H1 (cell line): ENCODE data around the gene KCNK7. TPM values are rescaled to one million over a fixed set of nuclear protein-coding genes. Genes with fewer than 3 reads are reported as not detected.

Experiments used
- CTCF ChIA-PET: fragments of 300-600 bp; sonication (Branson Sonifier 250); formaldehyde crosslinking; loops from one replicate; lab custom pipeline; 2021; ENCODE audit not compliant: partially characterized antibody; lab: Charles Lee
- POLR2A ChIA-PET: fragments of 300-600 bp; sonication (Branson Sonifier 250); formaldehyde crosslinking; loops from one replicate; lab custom pipeline; 2021; ENCODE audit warnings: inconsistent platforms; ENCODE audit not compliant: partially characterized antibody; lab: Charles Lee
- DNase-seq, 2 experiments: peaks; one replicate each; pipeline versions ENCODE4 v3.0.0 to v3.0.0-alpha.2; 2010 to 2022; ENCODE audit warnings: low spot score in 2 of 2, low read depth in 1 of 2, mixed read lengths in 1 of 2
- FAIRE-seq: peaks from 2 replicates; lab custom pipeline; 2011; peaks lifted over from hg19 to GRCh38; lab: Jason Lieb, UNC
- H2AFZ ChIP-seq: 2 replicates; pipeline ENCODE4 v1.8.1; 2012; ENCODE audit warnings: low read length, inconsistent platforms
- H2AK5ac ChIP-seq: 2 replicates; pipeline ENCODE4 v1.6.1; 2013; ENCODE audit warnings: low read depth, low read length
- H2BK120ac ChIP-seq: replicated peaks from 2 replicates; pipeline ENCODE3; 2013; ENCODE audit warnings: low read depth, low read length, inconsistent platforms
- H2BK12ac ChIP-seq: 2 replicates; pipeline ENCODE4 v1.6.1; 2013; ENCODE audit warnings: low read depth, low read length
- H2BK15ac ChIP-seq: 2 replicates; pipeline ENCODE4 v1.6.1; 2013; ENCODE audit warnings: low read length
- H2BK20ac ChIP-seq: 2 replicates; pipeline ENCODE4 v1.6.1; 2013; ENCODE audit warnings: low read length
- H2BK5ac ChIP-seq: 2 replicates; pipeline ENCODE4 v1.6.1; 2013; ENCODE audit warnings: low read depth, low read length
- H3K14ac ChIP-seq: 2 replicates; pipeline ENCODE4 v1.6.1; 2013; ENCODE audit warnings: inconsistent platforms; ENCODE audit not compliant: insufficient read length
- H3K18ac ChIP-seq: 2 replicates; pipeline ENCODE4 v1.6.1; 2013; ENCODE audit warnings: low read length; ENCODE audit errors: extremely low read depth
- H3K23ac ChIP-seq: 2 replicates; pipeline ENCODE4 v1.6.1; 2013; ENCODE audit warnings: inconsistent platforms; ENCODE audit not compliant: insufficient read length
- H3K23me2 ChIP-seq: 2 replicates; pipeline ENCODE4 v1.6.1; 2013; ENCODE audit warnings: low read depth, low read length
- H3K27ac ChIP-seq: 2 replicates; pipeline ENCODE4 v1.6.1; 2011; ENCODE audit warnings: low read depth, low read length, inconsistent platforms
- H3K27me3 ChIP-seq, 4 experiments: replicated peaks in 1 of 4; 1 replicate in 1 of 4; 2 replicates in 3 of 4; pipeline versions ENCODE4 v1.6.1 to v1.8.1; 2011 to 2013; ENCODE audit warnings: low read length in 3 of 4, mild to moderate bottlenecking in 3 of 4, inconsistent platforms in 2 of 4, mixed read lengths in 2 of 4, moderate library complexity in 1 of 4; ENCODE audit not compliant: control insufficient read depth in 3 of 4, insufficient read depth in 3 of 4; ENCODE audit errors: extremely low read depth in 1 of 4
- H3K36me3 ChIP-seq, 4 experiments: 2 replicates each; pipeline versions ENCODE4 v1.6.1 to v1.8.1; 2011 to 2013; ENCODE audit warnings: mild to moderate bottlenecking in 4 of 4, low read length in 3 of 4, moderate library complexity in 2 of 4, control low read depth in 1 of 4, inconsistent platforms in 1 of 4; ENCODE audit not compliant: insufficient read depth in 4 of 4, control insufficient read depth in 2 of 4
- H3K4ac ChIP-seq: replicated peaks from 2 replicates; pipeline ENCODE3; 2013; ENCODE audit warnings: low read length, low read depth, mixed read lengths, inconsistent platforms; ENCODE audit not compliant: insufficient read length
- H3K4me1 ChIP-seq, 4 experiments: replicated peaks in 1 of 4; 1 replicate in 1 of 4; 2 replicates in 3 of 4; pipeline versions ENCODE4 v1.6.1 to v1.8.1; 2011 to 2013; ENCODE audit warnings: low read length in 3 of 4, inconsistent platforms in 2 of 4, mixed read lengths in 1 of 4; ENCODE audit not compliant: insufficient read depth in 4 of 4, control insufficient read depth in 3 of 4
- H3K4me2 ChIP-seq, 2 experiments: 2 replicates each; pipeline versions ENCODE4 v1.6.1 to v1.8.1; 2011 to 2013; ENCODE audit warnings: low read depth in 2 of 2, low read length in 2 of 2, control low read depth in 1 of 2, inconsistent platforms in 1 of 2, mild to moderate bottlenecking in 1 of 2; ENCODE audit not compliant: insufficient read depth in 1 of 2
- H3K4me3 ChIP-seq, 4 experiments: fragments of 200-600, 300-600 bp in 1 of 4; sonication (generic), shearing (Covaris generic), sonication (Bioruptor Twin) in 1 of 4; 2 replicates each; pipeline versions ENCODE4 v1.5.1 to v1.8.1; 2011 to 2016; ENCODE audit warnings: low read length in 4 of 4, low read depth in 3 of 4, control low read depth in 2 of 4, inconsistent platforms in 2 of 4, mild to moderate bottlenecking in 2 of 4, mixed read lengths in 1 of 4, moderate library complexity in 1 of 4; ENCODE audit not compliant: insufficient read depth in 2 of 4; ENCODE audit errors: extremely low read depth in 1 of 4
- H3K56ac ChIP-seq: replicated peaks from 2 replicates; pipeline ENCODE3; 2013; ENCODE audit warnings: low read depth, mild to moderate bottlenecking, mixed read lengths, low read length, inconsistent platforms; ENCODE audit not compliant: insufficient read length
- H3K79me1 ChIP-seq: 2 replicates; pipeline ENCODE4 v1.6.1; 2013; ENCODE audit warnings: low read depth, low read length, control low read depth
- H3K79me2 ChIP-seq, 2 experiments: 2 replicates each; pipeline versions ENCODE4 v1.6.1 to v1.8.1; 2012 to 2013; ENCODE audit warnings: low read length in 2 of 2, mild to moderate bottlenecking in 2 of 2, inconsistent platforms in 1 of 2; ENCODE audit not compliant: insufficient read depth in 2 of 2, control insufficient read depth in 1 of 2
- H3K9ac ChIP-seq, 4 experiments: replicated peaks in 1 of 4; 1 replicate in 1 of 4; 2 replicates in 3 of 4; pipeline versions ENCODE4 v1.6.1 to v1.8.1; 2011 to 2013; ENCODE audit warnings: low read depth in 3 of 4, low read length in 3 of 4, control low read depth in 2 of 4, mild to moderate bottlenecking in 2 of 4, moderate library complexity in 2 of 4, inconsistent platforms in 1 of 4; ENCODE audit errors: extremely low read depth in 1 of 4
- H3K9me3 ChIP-seq, 2 experiments: 2 replicates each; pipeline versions ENCODE4 v1.6.1 to v1.8.1; 2012 to 2013; ENCODE audit warnings: mild to moderate bottlenecking in 2 of 2, moderate library complexity in 2 of 2, control low read depth in 1 of 2, inconsistent platforms in 1 of 2, low read depth in 1 of 2, low read length in 1 of 2, mixed read lengths in 1 of 2; ENCODE audit not compliant: insufficient read depth in 2 of 2
- H4K20me1 ChIP-seq, 2 experiments: replicated peaks in 1 of 2; 2 replicates each; pipeline versions ENCODE3 to v1.8.1; 2011 to 2013; ENCODE audit warnings: inconsistent platforms in 2 of 2, low read length in 2 of 2, mild to moderate bottlenecking in 1 of 2; ENCODE audit not compliant: insufficient read depth in 2 of 2, control insufficient read depth in 1 of 2
- H4K5ac ChIP-seq: 2 replicates; pipeline ENCODE4 v1.6.1; 2013; ENCODE audit warnings: low read length, low read depth, mixed read lengths, inconsistent platforms; ENCODE audit not compliant: insufficient read length
- H4K8ac ChIP-seq: 2 replicates; pipeline ENCODE4 v1.8.0; 2013; ENCODE audit warnings: mild to moderate bottlenecking, moderate library complexity, low read length, inconsistent platforms; ENCODE audit not compliant: insufficient read depth; ENCODE audit errors: extremely low read depth
- H4K91ac ChIP-seq: replicated peaks from 2 replicates; pipeline ENCODE3; 2013; ENCODE audit warnings: low read length, mixed read lengths, inconsistent platforms; ENCODE audit not compliant: insufficient read length
- BACH1 ChIP-seq: IDR thresholded peaks from 2 replicates; pipeline ENCODE4 v1.6.1; 2012; ENCODE audit warnings: low read length, improper control_type of control experiment
- E2F6 ChIP-seq: IDR thresholded peaks from 2 replicates; pipeline ENCODE4 v1.6.1; 2012; ENCODE audit warnings: inconsistent platforms
- EZH2 ChIP-seq: fragments of 200-600 bp; sonication (generic); IDR thresholded peaks from 2 replicates; pipeline ENCODE4 v1.7.1; 2012; ENCODE audit warnings: low read depth, mild to moderate bottlenecking, moderate library complexity, low read length, inconsistent platforms; ENCODE audit not compliant: severe bottlenecking
- FOSL1 ChIP-seq: IDR thresholded peaks from 2 replicates; pipeline ENCODE4 v1.6.1; 2011; ENCODE audit warnings: mild to moderate bottlenecking, low read depth, low read length, moderate library complexity; ENCODE audit not compliant: insufficient read depth
- GTF2F1 ChIP-seq: IDR thresholded peaks from 2 replicates; pipeline ENCODE4 v1.6.1; 2012; ENCODE audit warnings: low read depth, low read length, improper control_type of control experiment, borderline replicate concordance
- HDAC6 ChIP-seq: IDR thresholded peaks from one replicate; pipeline ENCODE4 v1.7.1; 2012; ENCODE audit warnings: low read depth, mild to moderate bottlenecking, inconsistent platforms, low read length, moderate library complexity
- KDM1A ChIP-seq: fragments of 200-600, 300-600 bp; sonication (generic); IDR thresholded peaks from 2 replicates; pipeline ENCODE4 v1.7.1; 2016; ENCODE audit warnings: mild to moderate bottlenecking, low read length, borderline replicate concordance
- PHF8 ChIP-seq: fragments of 200-600 bp; sonication (generic); conservative IDR thresholded peaks from 2 replicates; pipeline ENCODE4 v1.7.1; 2012; ENCODE audit warnings: low read depth, mild to moderate bottlenecking, inconsistent platforms, low read length, moderate library complexity
- SIX5 ChIP-seq: IDR thresholded peaks from 2 replicates; pipeline ENCODE4 v1.6.1; 2011; ENCODE audit warnings: mild to moderate bottlenecking, low read depth, low read length
- SUZ12 ChIP-seq: fragments of 200-600 bp; sonication (generic); IDR thresholded peaks from 2 replicates; pipeline ENCODE4 v1.6.1; 2012; ENCODE audit warnings: mild to moderate bottlenecking, inconsistent platforms, low read length, moderate library complexity, mixed read lengths
- TAF1 ChIP-seq: IDR thresholded peaks from 2 replicates; pipeline ENCODE4 v1.6.1; 2011; ENCODE audit warnings: mild to moderate bottlenecking, low read depth, low read length
- TBP ChIP-seq: IDR thresholded peaks from 2 replicates; pipeline ENCODE4 v1.6.1; 2011; ENCODE audit warnings: low read depth, low read length, improper control_type of control experiment
- TCF12 ChIP-seq: IDR thresholded peaks from 2 replicates; pipeline ENCODE4 v1.6.1; 2011; ENCODE audit warnings: low read depth, mild to moderate bottlenecking, low read length
- WGBS, 2 experiments: shearing (Covaris generic) in 1 of 2; methylation state at CpG; one replicate each; pipeline versions ENCODE4 v1.1.6 to v1.1.7; 2013 to 2015; ENCODE audit warnings: low lambda C conversion rate in 2 of 2, mixed read lengths in 2 of 2, inconsistent platforms in 1 of 2, low coverage in 1 of 2, missing lambda C conversion rate in 1 of 2; ENCODE audit not compliant: insufficient replicate concordance in 2 of 2, insufficient coverage in 1 of 2, insufficient read length in 1 of 2; ENCODE audit errors: extremely low coverage in 1 of 2, missing lambda C conversion rate in 1 of 2; 5-methylcytosine and 5-hydroxymethylcytosine counted together
- polyA plus RNA-seq, 7 experiments: library from polyadenylated mRNA; depleted of rRNA in 3 of 7; stranded (reverse) in 5 of 7; unstranded in 2 of 7; fragments of >200 nt in 5 of 7; fragments of 200-250 nt in 2 of 7; gene quantifications; 1 replicate in 5 of 7; 2 replicates in 1 of 7; 4 replicates in 1 of 7; pipeline versions ENCODE4 v1.2.1 to v1.2.3, GENCODE V29; 2011 to 2013; ENCODE audit warnings: missing spikeins in 2 of 7, mixed read lengths in 2 of 7
- total RNA-seq: library from RNA; stranded (reverse); fragmentation: NEBNext Ultra II Directional; extraction: Animal tissue kit (Norgen Biotek cat#: 25700); gene quantifications from 2 replicates; pipeline ENCODE4 v1.2.1, GENCODE V29; 2021

KCNK7 gene
- total and polyA plus RNA-seq, 2 of the 8 experiments (the other 6 are each of a cell fraction or from before 2014, with no cell fraction given) = 0.74 to 1.0 TPM

- WGBS, 2 experiments = 91% methylated on average over 11 of the region's 11 CpGs; no CpG with 5 or more reads in 1 of the 2 experiments
- no peak for FAIRE-seq
Observed at GRCh38 chr11:65634440-65634839, 38.8 kb upstream of the KCNK7 start.

More at GRCh38 chr11:65634440-65634839, 38.8 kb upstream of the KCNK7 start:
- Histone ChIP-seq H2BK15ac (no peak overlapping the region), H4K20me1 (peaks cover 0 to 13% of the 10 kb centered on the region in 2 experiments), H3K23ac (no peak overlapping the region), H4K8ac (no peak overlapping the region), H3K56ac (no peak overlapping the region), H4K91ac (no peak overlapping the region), H3K23me2 (peaks cover 3% of the 10 kb centered on the region; the same call in 1 of the 2 replicates), H3K4me2 (no peak overlapping the region), H3K79me2 (no peaks in the 10 kb centered on the region), H2BK5ac (no peak overlapping the region), H3K36me3 (peaks cover 4 to 44% (median 29%) of the 10 kb centered on the region in 4 experiments; a peak in 7 of 8 replicates), H3K18ac (no peak overlapping the region), H3K14ac (no peak overlapping the region), H2BK12ac (no peak overlapping the region), H2AFZ (no peak overlapping the region), H4K5ac (no peak overlapping the region), H2BK120ac (no peak overlapping the region), H2BK20ac (no peak overlapping the region), H2AK5ac (no peak overlapping the region), H3K4ac (no peak overlapping the region), H3K4me1 (peaks cover 3 to 15% (median 8%) of the 10 kb centered on the region in 4 experiments), H3K9me3 (no peaks in the 10 kb centered on the region), H3K27me3 (no peaks in the 10 kb centered on the region), H3K27ac (no peak overlapping the region), H3K9ac (no peak overlapping the region), H3K4me3 (no peak overlapping the region), H3K79me1 (peaks cover 4% of the 10 kb centered on the region; the same call in 1 of the 2 replicates)
- TF ChIP-seq E2F6 (no peak), TBP (no peak), EZH2 (no peak), HDAC6 (no peak), FOSL1 (no peak), TCF12 (no peak), KDM1A (no peak), BACH1 (no peak), PHF8 (no peak), GTF2F1 (no peak), SUZ12 (no peak), SIX5 (no peak), TAF1 (no peak)
- ChIA-PET CTCF (interaction anchor here (1.6 to 2.4 kb wide), 2 partner anchors 9 to 25 kb away, joined by 3 to 9 read pairs; no protein-coding TSS in a partner anchor), POLR2A (interaction anchor here (1.7 to 6.9 kb wide), 4 partner anchors 9 to 16 kb away, joined by 4 to 40 read pairs (median 7); no protein-coding TSS in a partner anchor)
- no peak for DNase-seq
